HepG2 (cell line): ENCODE data around the gene MOSPD2. TPM values are rescaled to one million over a fixed set of nuclear protein-coding genes. Genes with fewer than 3 reads are reported as not detected.

Source experiments
- AHDC1 ChIP-seq: sonication (generic); formaldehyde crosslinking; IDR thresholded peaks from 2 replicates; pipeline ENCODE4 v1.5.1; 2020; ENCODE audit warnings: mild to moderate bottlenecking, missing genetic modification reagents, borderline replicate concordance
- ARID2 ChIP-seq: sonication (generic); formaldehyde crosslinking; IDR thresholded peaks from 2 replicates; pipeline ENCODE4 v1.8.1; 2022; ENCODE audit warnings: mild to moderate bottlenecking, missing genetic modification reagents, borderline replicate concordance
- CAMTA2 ChIP-seq: sonication (generic); formaldehyde crosslinking; IDR thresholded peaks from 2 replicates; pipeline ENCODE4 v1.4.0; 2020; ENCODE audit warnings: mild to moderate bottlenecking, missing genetic modification reagents, borderline replicate concordance
- CSRNP2 ChIP-seq: sonication (generic); formaldehyde crosslinking; conservative IDR thresholded peaks from 2 replicates; pipeline ENCODE4 v1.8.0; 2022; ENCODE audit warnings: low read depth, missing genetic modification reagents
- FOSL1 ChIP-seq: sonication (generic); formaldehyde crosslinking; IDR thresholded peaks from 2 replicates; pipeline ENCODE4 v1.9.0; 2021; ENCODE audit warnings: missing genetic modification reagents, borderline replicate concordance
- HMG20B ChIP-seq: conservative IDR thresholded peaks from 2 replicates; pipeline ENCODE4 v1.6.1; 2016; ENCODE audit warnings: missing genetic modification reagents, missing compliant biosample characterization
- NCOA1 ChIP-seq: sonication (generic); formaldehyde crosslinking; IDR thresholded peaks from 2 replicates; pipeline ENCODE4 v1.9.0; 2021; ENCODE audit warnings: missing genetic modification reagents
- NFAT5 ChIP-seq: sonication (generic); formaldehyde crosslinking; IDR thresholded peaks from 2 replicates; pipeline ENCODE4 v1.4.0; 2020; ENCODE audit warnings: missing genetic modification reagents
- NFATC3 ChIP-seq: sonication (generic); formaldehyde crosslinking; IDR thresholded peaks from 2 replicates; pipeline ENCODE4 v1.5.1; 2020; ENCODE audit warnings: mild to moderate bottlenecking, missing genetic modification reagents
- YEATS4 ChIP-seq: sonication (generic); formaldehyde crosslinking; IDR thresholded peaks from 2 replicates; pipeline ENCODE4 v1.4.0; 2020; ENCODE audit warnings: missing genetic modification reagents, borderline replicate concordance
- ZSCAN21 ChIP-seq: sonication (generic); formaldehyde crosslinking; IDR thresholded peaks from 2 replicates; pipeline ENCODE4 v1.8.0; 2022; ENCODE audit warnings: mild to moderate bottlenecking, missing genetic modification reagents, moderate library complexity, borderline replicate concordance
- polyA plus RNA-seq, 8 experiments: library from polyadenylated mRNA; depleted of rRNA in 3 of 8; stranded (reverse) in 7 of 8; unstranded in 1 of 8; fragments of >200 nt; fragmentation: Illumina TruSeq in 4 of 8; extraction: Trizol in 4 of 8; gene quantifications; 2 replicates each; pipeline versions ENCODE4 v1.2.1 to v1.2.3, GENCODE V29; 2011 to 2016; ENCODE audit warnings: low read depth in 4 of 8, missing spikeins in 1 of 8, mixed read lengths in 1 of 8; ENCODE audit not compliant: insufficient read depth in 1 of 8
- total RNA-seq, 5 experiments: library from RNA; depleted of rRNA; stranded (reverse); fragments of >200 nt; fragmentation: Illumina TruSeq; extraction: Trizol; gene quantifications; 2 replicates each; pipeline ENCODE4 v1.2.3, GENCODE V29; 2016; ENCODE audit warnings: low read depth in 1 of 5
- TF ChIP-seq, protein P1 (sequence below): sonication (generic); formaldehyde crosslinking; IDR thresholded peaks from 2 replicates; pipeline ENCODE4 v1.4.0; 2020; ENCODE audit warnings: missing genetic modification reagents, mild to moderate bottlenecking, borderline replicate concordance

Gene MOSPD2
- total and polyA plus RNA-seq, 2 of the 13 experiments (the other 11 are each of a cell fraction or from before 2014, with no cell fraction given), result 4.8 to 7.0 TPM

- no peak for TF ChIP-seq NCOA1 (CRISPR knock-in tag)
- no peak; the same call in 1 of the 2 replicates for TF ChIP-seq YEATS4 (CRISPR knock-in tag)
- no peak for TF ChIP-seq ARID2 (CRISPR knock-in tag)
- no peak for TF ChIP-seq CAMTA2 (CRISPR knock-in tag)
- TF ChIP-seq FOSL1 (CRISPR knock-in tag), result no peak
- no peak for TF ChIP-seq AHDC1 (CRISPR knock-in tag)
- TF ChIP-seq HMG20B, result no peak
- TF ChIP-seq, protein P1, sequence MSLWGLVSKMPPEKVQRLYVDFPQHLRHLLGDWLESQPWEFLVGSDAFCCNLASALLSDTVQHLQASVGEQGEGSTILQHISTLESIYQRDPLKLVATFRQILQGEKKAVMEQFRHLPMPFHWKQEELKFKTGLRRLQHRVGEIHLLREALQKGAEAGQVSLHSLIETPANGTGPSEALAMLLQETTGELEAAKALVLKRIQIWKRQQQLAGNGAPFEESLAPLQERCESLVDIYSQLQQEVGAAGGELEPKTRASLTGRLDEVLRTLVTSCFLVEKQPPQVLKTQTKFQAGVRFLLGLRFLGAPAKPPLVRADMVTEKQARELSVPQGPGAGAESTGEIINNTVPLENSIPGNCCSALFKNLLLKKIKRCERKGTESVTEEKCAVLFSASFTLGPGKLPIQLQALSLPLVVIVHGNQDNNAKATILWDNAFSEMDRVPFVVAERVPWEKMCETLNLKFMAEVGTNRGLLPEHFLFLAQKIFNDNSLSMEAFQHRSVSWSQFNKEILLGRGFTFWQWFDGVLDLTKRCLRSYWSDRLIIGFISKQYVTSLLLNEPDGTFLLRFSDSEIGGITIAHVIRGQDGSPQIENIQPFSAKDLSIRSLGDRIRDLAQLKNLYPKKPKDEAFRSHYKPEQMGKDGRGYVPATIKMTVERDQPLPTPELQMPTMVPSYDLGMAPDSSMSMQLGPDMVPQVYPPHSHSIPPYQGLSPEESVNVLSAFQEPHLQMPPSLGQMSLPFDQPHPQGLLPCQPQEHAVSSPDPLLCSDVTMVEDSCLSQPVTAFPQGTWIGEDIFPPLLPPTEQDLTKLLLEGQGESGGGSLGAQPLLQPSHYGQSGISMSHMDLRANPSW, result no peak
- TF ChIP-seq CSRNP2 (CRISPR knock-in tag), result no peak
- TF ChIP-seq ZSCAN21 (CRISPR knock-in tag), result no peak
- TF ChIP-seq NFATC3 (CRISPR knock-in tag), result no peak
- TF ChIP-seq NFAT5, result no peak
Measured at GRCh38 chrX:14872851-14873675, at the start of gene MOSPD2, which contains the start of gene FANCB (continued).
